GM23338 (cell line): ENCODE data around the gene ASXL2. TPM values are rescaled to one million over a fixed set of nuclear protein-coding genes. Genes with fewer than 3 reads are reported as not detected.

Source experiments
- ATAC-seq: fragments of 200-7000 bp; cut with Tn5 transposase; 3 replicates; pipeline ENCODE4 v1.9.1; 2020
- DNase-seq: peaks from one replicate; pipeline ENCODE4 v3.0.0-alpha.2; 2015; ENCODE audit warnings: low spot score
- H2AFZ ChIP-seq: fragments of 200-600 bp; sonication (generic); 2 replicates; pipeline ENCODE4 v1.8.0; 2016; ENCODE audit warnings: antibody characterized with exemption, mild to moderate bottlenecking, moderate library complexity
- H3F3A ChIP-seq: fragments of 200-600 bp; sonication (generic); replicated peaks from 2 replicates; pipeline ENCODE4 v1.8.0; 2017; ENCODE audit warnings: antibody characterized with exemption, mixed run types, low read depth
- H3K27ac ChIP-seq: fragments of 200-600 bp; sonication (generic); 2 replicates; pipeline ENCODE4 v1.6.1; 2016; ENCODE audit warnings: low read depth
- H3K27me3 ChIP-seq: fragments of 200-600 bp; sonication (generic); 2 replicates; pipeline ENCODE4 v1.8.0; 2016; ENCODE audit warnings: mild to moderate bottlenecking, mixed run types, moderate library complexity; ENCODE audit not compliant: insufficient read depth
- H3K36me3 ChIP-seq: fragments of 200-600 bp; sonication (generic); 2 replicates; pipeline ENCODE4 v1.8.0; 2016; ENCODE audit warnings: mild to moderate bottlenecking; ENCODE audit not compliant: insufficient read depth
- H3K4me1 ChIP-seq: fragments of 200-600 bp; sonication (generic); 2 replicates; pipeline ENCODE4 v1.8.0; 2016; ENCODE audit warnings: mild to moderate bottlenecking, moderate library complexity; ENCODE audit not compliant: insufficient read depth
- H3K4me2 ChIP-seq: fragments of 200-600 bp; sonication (generic); 2 replicates; pipeline ENCODE4 v1.7.1; 2017; ENCODE audit warnings: mixed run types
- H3K4me3 ChIP-seq: fragments of 200-600 bp; sonication (generic); 2 replicates; pipeline ENCODE4 v1.6.1; 2016; ENCODE audit warnings: mixed run types
- H3K79me2 ChIP-seq: fragments of 200-600 bp; sonication (generic); replicated peaks from 2 replicates; pipeline ENCODE4 v1.8.0; 2017; ENCODE audit warnings: mild to moderate bottlenecking; ENCODE audit not compliant: insufficient read depth
- H3K9me2 ChIP-seq: fragments of 200-600 bp; sonication (generic); 2 replicates; pipeline ENCODE4 v1.8.0; 2017; ENCODE audit not compliant: insufficient read depth
- H4K20me1 ChIP-seq: fragments of 200-600 bp; sonication (generic); replicated peaks from 2 replicates; pipeline ENCODE4 v1.8.0; 2017; ENCODE audit warnings: mild to moderate bottlenecking; ENCODE audit not compliant: insufficient read depth
- H3K27ac Mint-ChIP-seq: 2 replicates; pipeline ENCODE4 v1.8.0; 2020; ENCODE audit warnings: inconsistent platforms, mild to moderate bottlenecking, moderate library complexity, mixed read lengths
- H3K27me3 Mint-ChIP-seq: 3 replicates; pipeline ENCODE4 v1.8.0; 2022; ENCODE audit warnings: low read depth, mild to moderate bottlenecking, moderate library complexity, mixed read lengths, inconsistent platforms; ENCODE audit not compliant: insufficient read depth, poor library complexity
- H3K36me3 Mint-ChIP-seq: 3 replicates; pipeline ENCODE4 v1.8.0; 2021; ENCODE audit warnings: low read depth, mild to moderate bottlenecking, inconsistent platforms, moderate library complexity, mixed read lengths
- H3K4me1 Mint-ChIP-seq: 3 replicates; pipeline ENCODE4 v1.8.0; 2020; ENCODE audit warnings: mild to moderate bottlenecking, inconsistent platforms, mixed read lengths
- H3K4me3 Mint-ChIP-seq: 3 replicates; pipeline ENCODE4 v1.8.0; 2021; ENCODE audit warnings: moderate library complexity, mild to moderate bottlenecking, inconsistent platforms, mixed read lengths
- H3K9me3 Mint-ChIP-seq: 3 replicates; pipeline ENCODE4 v1.8.0; 2020; ENCODE audit warnings: moderate library complexity, mild to moderate bottlenecking, inconsistent platforms, mixed read lengths
- CREB1 ChIP-seq: fragments of 250-450 bp; sonication (Bioruptor Pico); IDR thresholded peaks from 2 replicates; pipeline ENCODE4 v1.5.0; 2020; ENCODE audit warnings: low read depth, mild to moderate bottlenecking, moderate library complexity
- EZH2phosphoT487 ChIP-seq: fragments of 200-600 bp; sonication (generic); IDR thresholded peaks from one replicate; pipeline ENCODE4 v1.8.1; 2018; ENCODE audit warnings: antibody characterized with exemption; ENCODE audit not compliant: unreplicated experiment
- JUNB ChIP-seq: IDR thresholded peaks from one replicate; pipeline ENCODE4 v1.6.1; 2016; ENCODE audit warnings: antibody characterized with exemption; ENCODE audit not compliant: unreplicated experiment
- ZNF331 ChIP-seq: fragments of 250-450 bp; sonication (Bioruptor Pico); IDR thresholded peaks from 2 replicates; pipeline ENCODE4 v1.5.0; 2020; ENCODE audit warnings: low read depth, mild to moderate bottlenecking, moderate library complexity
- polyA plus RNA-seq: library from polyadenylated mRNA; unstranded; fragments of >200 nt; fragmentation: Nextera tagmentation; extraction: Ambion mirVana; gene quantifications from 2 replicates; pipeline ENCODE4 v1.2.1, GENCODE V29; 2016
- total RNA-seq: library from RNA; depleted of rRNA; stranded (reverse); fragments of >200 nt; shearing (Covaris generic); gene quantifications from 2 replicates; pipeline ENCODE4 v1.2.3, GENCODE V29; 2014
- TF ChIP-seq, protein P1 (sequence below): IDR thresholded peaks from one replicate; pipeline ENCODE4 v1.6.1; 2018; ENCODE audit warnings: antibody characterized with exemption; ENCODE audit not compliant: unreplicated experiment
- TF ChIP-seq, protein P2 (sequence below): fragments of 250-450 bp; sonication (Bioruptor Pico); IDR thresholded peaks from 2 replicates; pipeline ENCODE4 v1.5.0; 2020; ENCODE audit warnings: mild to moderate bottlenecking, moderate library complexity

ASXL2 gene
- total and polyA plus RNA-seq, 2 experiments from 2014 or later, result 7.0 to 21.8 TPM

DNA sequence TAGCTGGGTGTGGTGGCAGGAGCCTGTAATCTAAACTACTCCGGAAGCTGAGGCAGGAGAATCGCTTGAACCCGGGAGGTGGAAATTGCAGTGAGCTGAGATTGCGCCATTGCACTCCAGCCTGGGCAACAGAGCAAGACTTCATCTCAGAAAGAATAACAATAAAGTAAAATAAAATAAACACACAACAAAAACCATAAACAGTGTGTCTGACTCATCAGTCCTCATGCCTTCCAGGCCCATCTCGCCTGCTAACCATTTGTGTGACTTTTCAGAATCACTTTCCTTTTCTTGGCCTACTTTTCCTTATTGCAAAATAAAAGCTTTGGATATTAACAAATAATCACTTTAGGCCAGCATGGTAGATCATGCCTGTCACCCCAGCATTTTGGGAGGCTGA, 42.0 kb upstream of the ASXL2 start:
- DNase-seq (no peak), ATAC-seq (no peak)
- Histone ChIP-seq H3K4me3 (no peak overlapping the region), H3K27me3 (no peaks in the 10 kb centered on the region), H4K20me1 (no peaks in the 10 kb centered on the region), H3K27ac (no peak overlapping the region), H3K4me2 (no peak overlapping the region), H3K4me1 (no peaks in the 10 kb centered on the region), H3K9me2 (no peaks in the 10 kb centered on the region), H3K79me2 (no peaks in the 10 kb centered on the region), H3F3A (no peaks in the 10 kb centered on the region), H3K36me3 (no peaks in the 10 kb centered on the region), H2AFZ (peak overlapping the region; percentile 18; the same call in 1 of the 2 replicates)
- Mint-ChIP-seq H3K27ac (no peak overlapping the region), H3K36me3 (no peaks in the 10 kb centered on the region), H3K27me3 (peaks cover 5% of the 10 kb centered on the region), H3K4me3 (no peak overlapping the region), H3K4me1 (peaks cover 2% of the 10 kb centered on the region; the same call in 2 of the 3 replicates), H3K9me3 (no peaks in the 10 kb centered on the region)
- TF ChIP-seq, protein P1, sequence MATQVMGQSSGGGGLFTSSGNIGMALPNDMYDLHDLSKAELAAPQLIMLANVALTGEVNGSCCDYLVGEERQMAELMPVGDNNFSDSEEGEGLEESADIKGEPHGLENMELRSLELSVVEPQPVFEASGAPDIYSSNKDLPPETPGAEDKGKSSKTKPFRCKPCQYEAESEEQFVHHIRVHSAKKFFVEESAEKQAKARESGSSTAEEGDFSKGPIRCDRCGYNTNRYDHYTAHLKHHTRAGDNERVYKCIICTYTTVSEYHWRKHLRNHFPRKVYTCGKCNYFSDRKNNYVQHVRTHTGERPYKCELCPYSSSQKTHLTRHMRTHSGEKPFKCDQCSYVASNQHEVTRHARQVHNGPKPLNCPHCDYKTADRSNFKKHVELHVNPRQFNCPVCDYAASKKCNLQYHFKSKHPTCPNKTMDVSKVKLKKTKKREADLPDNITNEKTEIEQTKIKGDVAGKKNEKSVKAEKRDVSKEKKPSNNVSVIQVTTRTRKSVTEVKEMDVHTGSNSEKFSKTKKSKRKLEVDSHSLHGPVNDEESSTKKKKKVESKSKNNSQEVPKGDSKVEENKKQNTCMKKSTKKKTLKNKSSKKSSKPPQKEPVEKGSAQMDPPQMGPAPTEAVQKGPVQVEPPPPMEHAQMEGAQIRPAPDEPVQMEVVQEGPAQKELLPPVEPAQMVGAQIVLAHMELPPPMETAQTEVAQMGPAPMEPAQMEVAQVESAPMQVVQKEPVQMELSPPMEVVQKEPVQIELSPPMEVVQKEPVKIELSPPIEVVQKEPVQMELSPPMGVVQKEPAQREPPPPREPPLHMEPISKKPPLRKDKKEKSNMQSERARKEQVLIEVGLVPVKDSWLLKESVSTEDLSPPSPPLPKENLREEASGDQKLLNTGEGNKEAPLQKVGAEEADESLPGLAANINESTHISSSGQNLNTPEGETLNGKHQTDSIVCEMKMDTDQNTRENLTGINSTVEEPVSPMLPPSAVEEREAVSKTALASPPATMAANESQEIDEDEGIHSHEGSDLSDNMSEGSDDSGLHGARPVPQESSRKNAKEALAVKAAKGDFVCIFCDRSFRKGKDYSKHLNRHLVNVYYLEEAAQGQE, result no peak
- TF ChIP-seq CREB1 (CRISPR knock-in tag) (no peak), ZNF331 (CRISPR knock-in tag) (no peak), JUNB (no peak), EZH2phosphoT487 (no peak)
- TF ChIP-seq, protein P2, sequence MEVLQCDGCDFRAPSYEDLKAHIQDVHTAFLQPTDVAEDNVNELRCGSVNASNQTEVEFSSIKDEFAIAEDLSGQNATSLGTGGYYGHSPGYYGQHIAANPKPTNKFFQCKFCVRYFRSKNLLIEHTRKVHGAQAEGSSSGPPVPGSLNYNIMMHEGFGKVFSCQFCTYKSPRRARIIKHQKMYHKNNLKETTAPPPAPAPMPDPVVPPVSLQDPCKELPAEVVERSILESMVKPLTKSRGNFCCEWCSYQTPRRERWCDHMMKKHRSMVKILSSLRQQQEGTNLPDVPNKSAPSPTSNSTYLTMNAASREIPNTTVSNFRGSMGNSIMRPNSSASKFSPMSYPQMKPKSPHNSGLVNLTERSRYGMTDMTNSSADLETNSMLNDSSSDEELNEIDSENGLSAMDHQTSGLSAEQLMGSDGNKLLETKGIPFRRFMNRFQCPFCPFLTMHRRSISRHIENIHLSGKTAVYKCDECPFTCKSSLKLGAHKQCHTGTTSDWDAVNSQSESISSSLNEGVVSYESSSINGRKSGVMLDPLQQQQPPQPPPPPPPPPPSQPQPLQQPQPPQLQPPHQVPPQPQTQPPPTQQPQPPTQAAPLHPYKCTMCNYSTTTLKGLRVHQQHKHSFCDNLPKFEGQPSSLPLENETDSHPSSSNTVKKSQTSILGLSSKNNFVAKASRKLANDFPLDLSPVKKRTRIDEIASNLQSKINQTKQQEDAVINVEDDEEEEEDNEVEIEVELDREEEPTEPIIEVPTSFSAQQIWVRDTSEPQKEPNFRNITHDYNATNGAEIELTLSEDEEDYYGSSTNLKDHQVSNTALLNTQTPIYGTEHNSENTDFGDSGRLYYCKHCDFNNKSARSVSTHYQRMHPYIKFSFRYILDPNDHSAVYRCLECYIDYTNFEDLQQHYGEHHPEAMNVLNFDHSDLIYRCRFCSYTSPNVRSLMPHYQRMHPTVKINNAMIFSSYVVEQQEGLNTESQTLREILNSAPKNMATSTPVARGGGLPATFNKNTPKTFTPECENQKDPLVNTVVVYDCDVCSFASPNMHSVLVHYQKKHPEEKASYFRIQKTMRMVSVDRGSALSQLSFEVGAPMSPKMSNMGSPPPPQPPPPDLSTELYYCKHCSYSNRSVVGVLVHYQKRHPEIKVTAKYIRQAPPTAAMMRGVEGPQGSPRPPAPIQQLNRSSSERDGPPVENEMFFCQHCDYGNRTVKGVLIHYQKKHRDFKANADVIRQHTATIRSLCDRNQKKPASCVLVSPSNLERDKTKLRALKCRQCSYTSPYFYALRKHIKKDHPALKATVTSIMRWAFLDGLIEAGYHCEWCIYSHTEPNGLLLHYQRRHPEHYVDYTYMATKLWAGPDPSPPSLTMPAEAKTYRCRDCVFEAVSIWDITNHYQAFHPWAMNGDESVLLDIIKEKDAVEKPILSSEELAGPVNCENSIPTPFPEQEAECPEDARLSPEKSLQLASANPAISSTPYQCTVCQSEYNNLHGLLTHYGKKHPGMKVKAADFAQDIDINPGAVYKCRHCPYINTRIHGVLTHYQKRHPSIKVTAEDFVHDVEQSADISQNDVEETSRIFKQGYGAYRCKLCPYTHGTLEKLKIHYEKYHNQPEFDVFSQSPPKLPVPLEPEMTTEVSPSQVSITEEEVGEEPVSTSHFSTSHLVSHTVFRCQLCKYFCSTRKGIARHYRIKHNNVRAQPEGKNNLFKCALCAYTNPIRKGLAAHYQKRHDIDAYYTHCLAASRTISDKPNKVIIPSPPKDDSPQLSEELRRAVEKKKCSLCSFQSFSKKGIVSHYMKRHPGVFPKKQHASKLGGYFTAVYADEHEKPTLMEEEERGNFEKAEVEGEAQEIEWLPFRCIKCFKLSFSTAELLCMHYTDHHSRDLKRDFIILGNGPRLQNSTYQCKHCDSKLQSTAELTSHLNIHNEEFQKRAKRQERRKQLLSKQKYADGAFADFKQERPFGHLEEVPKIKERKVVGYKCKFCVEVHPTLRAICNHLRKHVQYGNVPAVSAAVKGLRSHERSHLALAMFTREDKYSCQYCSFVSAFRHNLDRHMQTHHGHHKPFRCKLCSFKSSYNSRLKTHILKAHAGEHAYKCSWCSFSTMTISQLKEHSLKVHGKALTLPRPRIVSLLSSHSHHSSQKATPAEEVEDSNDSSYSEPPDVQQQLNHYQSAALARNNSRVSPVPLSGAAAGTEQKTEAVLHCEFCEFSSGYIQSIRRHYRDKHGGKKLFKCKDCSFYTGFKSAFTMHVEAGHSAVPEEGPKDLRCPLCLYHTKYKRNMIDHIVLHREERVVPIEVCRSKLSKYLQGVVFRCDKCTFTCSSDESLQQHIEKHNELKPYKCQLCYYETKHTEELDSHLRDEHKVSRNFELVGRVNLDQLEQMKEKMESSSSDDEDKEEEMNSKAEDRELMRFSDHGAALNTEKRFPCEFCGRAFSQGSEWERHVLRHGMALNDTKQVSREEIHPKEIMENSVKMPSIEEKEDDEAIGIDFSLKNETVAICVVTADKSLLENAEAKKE (CRISPR knock-in tag), result no peak
